GM23248 (cell line): Measurements from ENCODE around the gene RNPS1. TPM values are rescaled to one million over a fixed set of nuclear protein-coding genes. Genes with fewer than 3 reads are reported as not detected.
"Not testable (repeated sequence)": the region's sequence is repeated elsewhere in the genome, so short reads cannot be mapped to it uniquely, and the experiment has no call there.

Experiments used
- DNase-seq: peaks from one replicate; pipeline ENCODE4 v3.0.0-alpha.2; 2015
- H2AFZ ChIP-seq: fragments of 200-600 bp; sonication (generic); 2 replicates; pipeline ENCODE4 v1.6.1; 2016; ENCODE audit warnings: antibody characterized with exemption
- H3F3A ChIP-seq: fragments of 200-600 bp; sonication (generic); 2 replicates; pipeline ENCODE4 v1.6.1; 2016; ENCODE audit warnings: mild to moderate bottlenecking, antibody characterized with exemption, mixed run types; ENCODE audit not compliant: insufficient read depth
- H3K27ac ChIP-seq: fragments of 200-600 bp; sonication (generic); 2 replicates; pipeline ENCODE4 v1.5.1; 2016; ENCODE audit warnings: mild to moderate bottlenecking
- H3K27me3 ChIP-seq: fragments of 200-600 bp; sonication (generic); replicated peaks from 2 replicates; pipeline ENCODE4 v1.6.1; 2016; ENCODE audit warnings: mild to moderate bottlenecking; ENCODE audit not compliant: insufficient read depth
- H3K36me3 ChIP-seq: fragments of 200-600 bp; sonication (generic); 2 replicates; pipeline ENCODE4 v1.6.1; 2016; ENCODE audit warnings: low read depth, mild to moderate bottlenecking
- H3K4me1 ChIP-seq: fragments of 200-600 bp; sonication (generic); 2 replicates; pipeline ENCODE4 v1.6.1; 2016; ENCODE audit warnings: mild to moderate bottlenecking; ENCODE audit not compliant: insufficient read depth
- H3K4me2 ChIP-seq: fragments of 200-600 bp; sonication (generic); one replicate; pipeline ENCODE4 v1.6.1; 2016; ENCODE audit warnings: mild to moderate bottlenecking; ENCODE audit not compliant: unreplicated experiment
- H3K4me3 ChIP-seq: fragments of 200-600 bp; sonication (generic); 2 replicates; pipeline ENCODE4 v1.5.1; 2016; ENCODE audit warnings: mild to moderate bottlenecking
- H3K79me2 ChIP-seq: fragments of 200-600 bp; sonication (generic); 2 replicates; pipeline ENCODE4 v1.6.1; 2016; ENCODE audit warnings: mild to moderate bottlenecking; ENCODE audit not compliant: insufficient read depth
- H3K9ac ChIP-seq: fragments of 200-600 bp; sonication (generic); 2 replicates; pipeline ENCODE4 v1.6.1; 2016; ENCODE audit warnings: mild to moderate bottlenecking
- H3K9me2 ChIP-seq: fragments of 200-600 bp; sonication (generic); 2 replicates; pipeline ENCODE4 v1.6.1; 2016; ENCODE audit warnings: mixed run types, mild to moderate bottlenecking, moderate library complexity; ENCODE audit not compliant: insufficient read depth
- H3K9me3 ChIP-seq: fragments of 200-600 bp; sonication (generic); one replicate; pipeline ENCODE4 v1.6.1; 2017; ENCODE audit warnings: low read depth
- H4K20me1 ChIP-seq: fragments of 200-600 bp; sonication (generic); 2 replicates; pipeline ENCODE4 v1.6.0; 2016; ENCODE audit not compliant: insufficient read depth
- EZH2 ChIP-seq: fragments of 200-600 bp; sonication (generic); IDR thresholded peaks from 2 replicates; pipeline ENCODE4 v1.6.1; 2018; ENCODE audit warnings: antibody characterized with exemption, mild to moderate bottlenecking; ENCODE audit not compliant: insufficient read depth, poor library complexity, severe bottlenecking
- EZH2phosphoT487 ChIP-seq: fragments of 200-600 bp; sonication (generic); IDR thresholded peaks from 2 replicates; pipeline ENCODE4 v1.6.1; 2018; ENCODE audit warnings: antibody characterized with exemption, moderate library complexity, mild to moderate bottlenecking, low read depth; ENCODE audit not compliant: insufficient read depth
- WGBS, 2 experiments: methylation state at CpG; one replicate each; pipeline ENCODE4 v1.1.6; 2015 to 2017; ENCODE audit warnings: low lambda C conversion rate in 2 of 2, low coverage in 1 of 2; ENCODE audit errors: missing lambda C conversion rate in 2 of 2; 5-methylcytosine and 5-hydroxymethylcytosine counted together
- in situ Hi-C: fragments of 300-500 bp; cut with MboI; formaldehyde crosslinking; loops from 2 replicates; pipeline ENCODE4 v1.15.0; 2020
- polyA plus RNA-seq: library from polyadenylated mRNA; unstranded; fragments of >200 nt; fragmentation: Nextera tagmentation; extraction: Ambion mirVana; gene quantifications from 2 replicates; pipeline ENCODE4 v1.2.1, GENCODE V29; 2016
- total RNA-seq: library from RNA; depleted of rRNA; stranded (reverse); fragments of >200 nt; shearing (Covaris generic); gene quantifications from 2 replicates; pipeline ENCODE4 v1.2.3, GENCODE V29; 2014

The RNPS1 gene
- total and polyA plus RNA-seq, 2 experiments from 2014 or later = 104 to 176 TPM

DNA sequence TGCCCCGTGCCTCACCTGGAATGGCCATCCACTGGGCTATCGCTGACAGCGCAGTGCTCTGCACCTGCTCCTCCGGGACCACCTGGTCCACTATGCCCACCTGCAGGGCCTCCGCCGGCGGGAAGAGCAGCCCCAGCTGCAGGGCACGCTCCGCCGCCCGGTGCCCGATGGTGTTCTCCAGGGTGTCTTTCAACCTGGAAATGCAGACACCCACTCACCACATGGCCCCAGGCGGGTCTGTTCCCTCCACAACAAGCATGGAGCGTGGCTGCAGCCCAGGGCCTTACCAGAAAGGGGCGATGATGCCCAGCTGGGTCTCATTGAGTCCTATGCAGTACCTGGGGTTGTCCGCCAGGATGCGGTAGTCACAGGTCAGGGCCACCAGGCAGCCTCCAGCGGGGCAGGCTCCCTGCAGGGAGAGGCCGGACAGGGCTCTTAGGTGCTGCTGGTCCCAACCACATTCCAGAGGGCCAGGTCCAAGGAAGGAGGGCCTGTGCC is 24.8 kb downstream of the RNPS1 start:
- Histone ChIP-seq H3K9me2 (no peaks in the 10 kb centered on the region), H3K27ac (no peak overlapping the region), H4K20me1 (no peaks in the 10 kb centered on the region), H3K9me3 (no peaks in the 10 kb centered on the region), H2AFZ (no peak overlapping the region), H3K27me3 (no peaks in the 10 kb centered on the region), H3K4me2 (no peak overlapping the region), H3F3A (no peaks in the 10 kb centered on the region), H3K4me1 (no peaks in the 10 kb centered on the region), H3K79me2 (peaks cover 14% of the 10 kb centered on the region), H3K36me3 (peaks cover 12% of the 10 kb centered on the region; the same call in 1 of the 2 replicates), H3K4me3 (no peak overlapping the region), H3K9ac (no peak overlapping the region)
- no peak for TF ChIP-seq EZH2phosphoT487
- no peak for TF ChIP-seq EZH2
- no peak for DNase-seq
- 99% methylated on average over 19 of the region's 19 CpGs for WGBS, 2 experiments
- in situ Hi-C loops = no loop called here

- Histone ChIP-seq H3K27ac (no peak overlapping the region), H3K9me3 (no peaks in the 10 kb centered on the region), H3K79me2 (peaks cover 9% of the 10 kb centered on the region), H2AFZ (no peak overlapping the region), H3K36me3 (peaks cover 12% of the 10 kb centered on the region; the same call in 1 of the 2 replicates), H3K9me2 (no peaks in the 10 kb centered on the region), H3F3A (no peaks in the 10 kb centered on the region), H3K9ac (no peak overlapping the region), H3K4me2 (no peak overlapping the region), H3K4me3 (no peak overlapping the region), H4K20me1 (no peaks in the 10 kb centered on the region), H3K4me1 (no peaks in the 10 kb centered on the region), H3K27me3 (no peaks in the 10 kb centered on the region)
- TF ChIP-seq EZH2phosphoT487 (no peak), EZH2 (no peak)
- no peak for DNase-seq
- 83 to 88% methylated on average over 10 to 11 of the region's 11 CpGs for WGBS, 2 experiments
- in situ Hi-C loops = no loop called here
These were observed 25.3 kb downstream of the RNPS1 start for GRCh38 chr16:2242598-2242997.

GRCh38 chr16:2240331-2240730 is 27.6 kb downstream of the RNPS1 start:
- H2AFZ ChIP-seq, H3K4me1 ChIP-seq, DNase-seq, H3K9me3 ChIP-seq, in situ Hi-C loops, H3K27me3 ChIP-seq, H3K4me3 ChIP-seq, H3K36me3 ChIP-seq, H3F3A ChIP-seq, H3K27ac ChIP-seq, H3K9me2 ChIP-seq, H3K79me2 ChIP-seq, H4K20me1 ChIP-seq, H3K9ac ChIP-seq, H3K4me2 ChIP-seq: not testable (repeated sequence)
- WGBS, 2 experiments = 72 to 77% methylated on average over 9 of the region's 9 CpGs

GRCh38 chr16:2238838-2239675 is 28.9 kb downstream of the RNPS1 start:
- in situ Hi-C loops = no loop called here
- H3K9me2 ChIP-seq = no peaks in the 10 kb centered on the region
- no peak for TF ChIP-seq EZH2
- no peak for TF ChIP-seq EZH2phosphoT487
- no peaks in the 10 kb centered on the region for H3K9me3 ChIP-seq
- no peak overlapping the region for H3K4me2 ChIP-seq
- H3K9ac ChIP-seq = no peak overlapping the region
- no peaks in the 10 kb centered on the region for H4K20me1 ChIP-seq
- no peak overlapping the region for H3K27ac ChIP-seq
- no peaks in the 10 kb centered on the region for H3K79me2 ChIP-seq
- no peaks in the 10 kb centered on the region for H3K27me3 ChIP-seq
- peaks cover 6% of the 10 kb centered on the region; the same call in 1 of the 2 replicates for H3K36me3 ChIP-seq
- H3K4me1 ChIP-seq = no peaks in the 10 kb centered on the region
- H3F3A ChIP-seq = no peaks in the 10 kb centered on the region
- no peak overlapping the region for H3K4me3 ChIP-seq
- H2AFZ ChIP-seq = no peak overlapping the region
- 68 to 72% methylated on average over 12 to 15 of the region's 15 CpGs for WGBS, 2 experiments
- DNase-seq = peak; percentile 32
